Omental fat pad (tissue), 4 donors: ENCODE measurements around the gene NTRK3. TPM values are rescaled to one million over a fixed set of nuclear protein-coding genes. Genes with fewer than 3 reads are reported as not detected.

Source experiments
- ATAC-seq: fragments of 150-250 bp; one replicate; pipeline ENCODE4 v1.9.1; 2016; ENCODE audit warnings: mild to moderate bottlenecking, moderate library complexity; ENCODE audit not compliant: low FRiP score
- DNase-seq: peaks from one replicate; pipeline ENCODE4 v3.0.0-alpha.2; 2019; ENCODE audit warnings: low spot score
- CTCF ChIP-seq, 3 donors: fragments of 450-650 bp; IDR thresholded peaks; one replicate each; pipeline ENCODE4 v1.5.1; 2016 to 2017; ENCODE audit warnings: antibody characterized with exemption in 3 of 3, mild to moderate bottlenecking in 3 of 3, moderate library complexity in 2 of 3
- total RNA-seq, 4 donors: library from RNA; depleted of rRNA; stranded (reverse); fragments of >200 nt; gene quantifications; one replicate each; pipeline ENCODE4 v1.1.0, GENCODE V29; 2016

NTRK3 gene
- total RNA-seq, 4 donors from 2014 or later: 0.75 to 5.2 (median 3.6) TPM

- no peak for TF ChIP-seq CTCF (IDR thresholded peaks at IDR 0.05)
- ATAC-seq: no peak
- DNase-seq: no peak
Measured at GRCh38 chr15:88207565-88207964, 49.0 kb downstream of the NTRK3 start.

DNA sequence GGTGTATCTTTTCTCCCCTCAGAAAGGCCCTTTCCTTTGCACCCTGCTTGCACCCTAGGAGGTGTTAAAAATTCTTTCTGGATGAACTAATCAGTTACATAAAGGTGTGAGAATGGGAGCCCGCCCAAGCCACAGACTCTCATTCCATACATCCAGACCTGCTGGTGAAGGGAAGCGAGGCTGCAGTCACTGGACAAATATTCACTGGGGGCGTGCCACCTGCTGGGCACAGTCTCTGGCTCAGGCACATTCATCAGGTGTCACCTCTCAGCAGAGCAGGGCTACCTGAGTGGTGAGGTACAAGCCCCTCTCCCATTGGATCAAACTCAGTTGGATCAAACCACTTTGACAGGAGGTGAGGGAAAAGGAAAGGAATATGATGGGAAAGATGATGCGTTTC is 52.0 kb downstream of the NTRK3 start:
- ATAC-seq (no peak), DNase-seq (no peak)
- TF ChIP-seq CTCF (IDR thresholded peaks at IDR 0.05): no peak

DNA sequence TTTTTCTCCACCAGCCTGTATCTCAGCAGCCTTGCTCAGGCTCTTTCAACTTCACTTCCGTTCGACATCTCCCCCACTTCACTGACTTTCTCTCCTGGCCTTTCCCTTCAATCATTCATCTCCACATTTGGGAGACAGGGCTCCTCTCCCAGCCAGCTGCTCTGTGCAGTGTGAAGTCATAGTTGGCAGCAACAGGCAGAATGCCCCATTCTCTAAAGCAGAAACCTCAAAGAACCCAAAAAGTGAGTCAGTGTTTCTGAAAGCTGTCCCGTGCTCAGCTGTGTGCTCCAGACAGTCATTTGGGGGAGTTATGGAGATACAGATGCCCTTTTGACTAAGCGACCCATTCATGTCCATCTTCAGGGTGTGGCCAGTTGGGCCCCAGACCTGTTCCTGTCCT is 54.3 kb downstream of the NTRK3 start:
- no peak for TF ChIP-seq CTCF (IDR thresholded peaks at IDR 0.05)
- no peak for ATAC-seq

GRCh38 chr15:88201207-88201606 is 55.3 kb downstream of the NTRK3 start:
- DNase-seq: no peak
- no peak for TF ChIP-seq CTCF (IDR thresholded peaks at IDR 0.05)
- ATAC-seq: no peak

More for the DNA sequence above, 54.3 kb downstream of the NTRK3 start:
- no peak for DNase-seq

- ATAC-seq: no peak
- no peak for TF ChIP-seq CTCF (IDR thresholded peaks at IDR 0.05)
Measured at GRCh38 chr15:88196961-88197360, 59.6 kb downstream of the NTRK3 start.

DNA sequence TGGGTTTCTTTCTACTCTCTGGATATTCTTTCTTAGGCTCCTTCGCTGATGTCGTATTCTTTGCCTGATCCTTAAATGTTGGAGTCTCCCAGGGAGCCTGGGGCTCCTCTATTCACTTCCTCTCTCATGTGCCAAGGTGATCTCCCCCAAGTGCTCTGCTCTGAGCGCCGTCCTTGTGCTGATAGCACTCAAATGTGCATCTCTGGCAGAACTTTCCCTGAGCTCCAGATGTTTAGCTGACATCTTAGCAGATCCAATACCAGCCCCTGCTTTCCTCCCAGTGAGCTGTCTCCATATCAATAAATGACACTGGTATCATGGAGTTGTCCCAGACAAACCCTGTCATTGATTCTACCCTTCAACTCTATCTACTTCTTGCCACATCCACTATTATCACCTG is 62.4 kb downstream of the NTRK3 start:
- no peak for TF ChIP-seq CTCF (IDR thresholded peaks at IDR 0.05)
- ATAC-seq: no peak
- DNase-seq: no peak

More at GRCh38 chr15:88196961-88197360, 59.6 kb downstream of the NTRK3 start:
- no peak for DNase-seq

- TF ChIP-seq CTCF (IDR thresholded peaks at IDR 0.05): no peak
- DNase-seq (no peak), ATAC-seq (no peak)
Measured at GRCh38 chr15:88193415-88193814, 63.1 kb downstream of the NTRK3 start.
